Sciatic nerve (tissue), 2 donors: ENCODE measurements around the gene CSRNP3. TPM values are rescaled to one million over a fixed set of nuclear protein-coding genes. Genes with fewer than 3 reads are reported as not detected.

Source experiments
- ATAC-seq: fragments of 200-7000 bp; cut with Tn5 transposase; one replicate; pipeline ENCODE4 v1.9.1; 2020; ENCODE audit warnings: mild to moderate bottlenecking, moderate library complexity
- DNase-seq: peaks from one replicate; pipeline ENCODE4 v3.0.0-alpha.2; 2020; ENCODE audit warnings: low spot score
- intact Hi-C: fragments of 100-400 bp; cut with DNase I; formaldehyde crosslinking; loops from one replicate; pipeline ENCODE4 v1.14.2; 2022
- total RNA-seq: library from RNA; stranded (reverse); fragmentation: NEBNext Ultra II Directional; extraction: Animal tissue kit (Norgen Biotek cat#: 25700); gene quantifications from one replicate; pipeline ENCODE4 v1.2.1, GENCODE V29; 2021
- donor health status: DM: no; HTN: no; CAD: no.
- donor health status: DM: no; HTN: no; CAD: no.

CSRNP3 gene
- total RNA-seq, 1 donor from 2014 or later: 8.3 TPM

GRCh38 chr2:165618806-165619205 lies 149.3 kb downstream of the CSRNP3 start:
- DNase-seq (no peak), ATAC-seq (no peak)
- intact Hi-C loops: no loop called here

GRCh38 chr2:165621086-165621560 lies 151.6 kb downstream of the CSRNP3 start:
- peak; percentile 79 for ATAC-seq
- no peak for DNase-seq
- intact Hi-C loops: no loop called here

- no peak for DNase-seq
- intact Hi-C loops: no loop called here
- ATAC-seq: no peak
Measured at GRCh38 chr2:165623161-165623560, 153.7 kb downstream of the CSRNP3 start.

GRCh38 chr2:165623783-165624469 lies 154.4 kb downstream of the CSRNP3 start:
- no peak for ATAC-seq
- intact Hi-C loops: no loop called here
- DNase-seq: no peak

GRCh38 chr2:165624470-165624800 lies 154.9 kb downstream of the CSRNP3 start:
- intact Hi-C loops: no loop called here
- DNase-seq: no peak

GRCh38 chr2:165627470-165627869 lies 158.0 kb downstream of the CSRNP3 start:
- DNase-seq (no peak), ATAC-seq (no peak)
- intact Hi-C loops: no loop called here

More at GRCh38 chr2:165624470-165624800, 154.9 kb downstream of the CSRNP3 start:
- no peak for ATAC-seq

- DNase-seq: no peak
- intact Hi-C loops: no loop called here
- no peak for ATAC-seq
Measured at GRCh38 chr2:165629776-165630175, 160.3 kb downstream of the CSRNP3 start.

GRCh38 chr2:165630236-165630635 lies 160.7 kb downstream of the CSRNP3 start:
- ATAC-seq: no peak
- no peak for DNase-seq
- intact Hi-C loops: no loop called here

- DNase-seq (no peak), ATAC-seq (no peak)
- intact Hi-C loops: no loop called here
Measured at GRCh38 chr2:165631089-165631488, 161.6 kb downstream of the CSRNP3 start.

- no peak for ATAC-seq
- DNase-seq: no peak
- intact Hi-C loops: no loop called here
Measured at GRCh38 chr2:165632594-165632993, 163.1 kb downstream of the CSRNP3 start.

- ATAC-seq: no peak
- DNase-seq: no peak
- intact Hi-C loops: no loop called here
Measured at GRCh38 chr2:165633431-165633830, 163.9 kb downstream of the CSRNP3 start.

GRCh38 chr2:165634282-165634681 lies 164.8 kb downstream of the CSRNP3 start:
- DNase-seq (no peak), ATAC-seq (no peak)
- intact Hi-C loops: no loop called here

- peak; percentile 61 for DNase-seq
- ATAC-seq: peak; percentile 85
- intact Hi-C loops: no loop called here
Measured at GRCh38 chr2:165634855-165635254, 165.4 kb downstream of the CSRNP3 start.

- intact Hi-C loops: no loop called here
- DNase-seq (no peak), ATAC-seq (no peak)
Measured at GRCh38 chr2:165635532-165635931, 166.0 kb downstream of the CSRNP3 start.

- ATAC-seq: no peak
- intact Hi-C loops: no loop called here
- DNase-seq: no peak
Measured at GRCh38 chr2:165636959-165637358, 167.5 kb downstream of the CSRNP3 start.

GRCh38 chr2:165637396-165637795 lies 167.9 kb downstream of the CSRNP3 start:
- DNase-seq (no peak), ATAC-seq (no peak)
- intact Hi-C loops: no loop called here

- ATAC-seq: no peak
- intact Hi-C loops: no loop called here
- DNase-seq: no peak
Measured at GRCh38 chr2:165639504-165639903, 170.0 kb downstream of the CSRNP3 start.

- no peak for ATAC-seq
Measured at GRCh38 chr2:165640247-165640929, 170.9 kb downstream of the CSRNP3 start.

GRCh38 chr2:165645930-165646831 lies 176.7 kb downstream of the CSRNP3 start:
- ATAC-seq: peak; percentile 48
- DNase-seq: no peak
- intact Hi-C loops: no loop called here

More at GRCh38 chr2:165640247-165640929, 170.9 kb downstream of the CSRNP3 start:
- intact Hi-C loops: no loop called here
- no peak for DNase-seq

GRCh38 chr2:165647409-165647808 lies 177.9 kb downstream of the CSRNP3 start:
- intact Hi-C loops: no loop called here
- ATAC-seq (no peak), DNase-seq (no peak)
